Suprapubic skin (tissue), 4 donors: ENCODE data around the gene ZSCAN9. TPM values are rescaled to one million over a fixed set of nuclear protein-coding genes. Genes with fewer than 3 reads are reported as not detected.

ENCODE experiments used
- DNase-seq, 2 donors: peaks; one replicate each; pipeline ENCODE4 v3.0.0-alpha.2; 2019; ENCODE audit warnings: low spot score in 2 of 2
- H3K27ac ChIP-seq: fragments of 200-600 bp; sonication (generic); one replicate; pipeline ENCODE4 v1.5.1; 2019
- H3K27me3 ChIP-seq: fragments of 200-600 bp; sonication (generic); one replicate; pipeline ENCODE4 v1.5.1; 2019
- H3K36me3 ChIP-seq: fragments of 200-600 bp; sonication (generic); one replicate; pipeline ENCODE4 v1.5.1; 2019
- H3K4me1 ChIP-seq: fragments of 200-600 bp; sonication (generic); one replicate; pipeline ENCODE4 v1.5.1; 2019
- H3K4me3 ChIP-seq: fragments of 200-600 bp; sonication (generic); one replicate; pipeline ENCODE4 v1.5.1; 2019; ENCODE audit warnings: mild to moderate bottlenecking
- H3K9me3 ChIP-seq: fragments of 200-600 bp; sonication (generic); one replicate; pipeline ENCODE4 v1.5.1; 2019
- CTCF ChIP-seq, 2 donors: fragments of 200-600 bp in 1 of 2; fragments of 450-650 bp in 1 of 2; sonication (generic) in 1 of 2; IDR thresholded peaks; one replicate each; pipeline ENCODE4 v1.5.1; 2016 to 2019; ENCODE audit warnings: antibody characterized with exemption in 2 of 2, mild to moderate bottlenecking in 1 of 2, moderate library complexity in 1 of 2
- EP300 ChIP-seq: sonication (generic); formaldehyde crosslinking; IDR thresholded peaks from one replicate; pipeline ENCODE4 v1.6.1; 2017; ENCODE audit warnings: antibody characterized with exemption
- POLR2A ChIP-seq, 2 donors: fragments of 450-650 bp; IDR thresholded peaks; one replicate each; pipeline ENCODE4 v1.6.1; 2017; ENCODE audit warnings: antibody characterized with exemption in 2 of 2, mild to moderate bottlenecking in 2 of 2, moderate library complexity in 2 of 2
- POLR2AphosphoS5 ChIP-seq, 3 donors: sonication (generic); formaldehyde crosslinking; IDR thresholded peaks; one replicate each; pipeline ENCODE4 v1.6.1; 2017; ENCODE audit warnings: antibody characterized with exemption in 3 of 3
- WGBS: methylation state at CpG from one replicate; pipeline ENCODE4 v1.1.5; 2018; 5-methylcytosine and 5-hydroxymethylcytosine counted together
- total RNA-seq, 4 donors: library from RNA; depleted of rRNA; stranded (reverse); fragments of >200 nt; gene quantifications; one replicate each; pipeline ENCODE4 v1.1.0, GENCODE V29; 2016

Gene ZSCAN9
- total RNA-seq, 4 donors from 2014 or later: 3.6 to 12.5 (median 7.6) TPM

DNA sequence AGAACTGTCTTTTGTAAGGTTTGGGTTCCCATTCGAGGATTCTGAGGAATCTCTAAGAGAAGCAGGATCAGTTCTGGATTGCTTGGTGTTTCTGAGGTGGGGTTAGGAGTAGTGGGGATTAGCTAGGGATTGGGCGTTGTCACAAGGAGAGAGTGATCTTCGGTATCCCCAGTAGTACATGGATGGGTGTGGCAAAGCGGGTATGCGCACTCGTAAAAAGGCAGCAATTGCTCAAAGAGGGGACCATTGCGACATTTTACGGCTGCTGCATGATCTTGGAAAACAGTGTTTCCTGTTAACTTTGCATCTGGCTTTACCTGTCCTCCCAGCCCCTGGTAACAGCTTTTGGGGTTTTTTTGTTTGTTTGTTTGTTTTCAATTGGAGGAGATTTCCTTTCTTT, 9.7 kb upstream of the ZSCAN9 start:
- H3K4me3 ChIP-seq: no peak overlapping the region
- H3K9me3 ChIP-seq: no peaks in the 10 kb centered on the region
- H3K27me3 ChIP-seq: peaks cover 59% of the 10 kb centered on the region
- no peaks in the 10 kb centered on the region for H3K36me3 ChIP-seq
- peaks cover 31% of the 10 kb centered on the region for H3K4me1 ChIP-seq
- DNase-seq: no peak
- 59% methylated on average over 8 of the region's 8 CpGs for WGBS
- H3K27ac ChIP-seq: no peak overlapping the region
- TF ChIP-seq POLR2A (IDR thresholded peaks at IDR 0.05): no peak
- TF ChIP-seq EP300: no peak
- no peak for TF ChIP-seq POLR2AphosphoS5 (IDR thresholded peaks at IDR 0.05)
- TF ChIP-seq CTCF (IDR thresholded peaks at IDR 0.05): no peak

- H3K9me3 ChIP-seq: no peaks in the 10 kb centered on the region
- no peak for DNase-seq
- peaks cover 54% of the 10 kb centered on the region for H3K27me3 ChIP-seq
- H3K36me3 ChIP-seq: no peaks in the 10 kb centered on the region
- WGBS: 87% methylated on average over 9 of the region's 12 CpGs
- H3K27ac ChIP-seq: no peak overlapping the region
- peak overlapping the region; percentile 53 for H3K4me3 ChIP-seq
- peaks cover 20% of the 10 kb centered on the region for H3K4me1 ChIP-seq
- TF ChIP-seq EP300: no peak
- no peak for TF ChIP-seq CTCF (IDR thresholded peaks at IDR 0.05)
- TF ChIP-seq POLR2A (IDR thresholded peaks at IDR 0.05): no peak
- no peak for TF ChIP-seq POLR2AphosphoS5 (IDR thresholded peaks at IDR 0.05)
Measured at GRCh38 chr6:28217890-28218289, 7.2 kb upstream of the ZSCAN9 start.

DNA sequence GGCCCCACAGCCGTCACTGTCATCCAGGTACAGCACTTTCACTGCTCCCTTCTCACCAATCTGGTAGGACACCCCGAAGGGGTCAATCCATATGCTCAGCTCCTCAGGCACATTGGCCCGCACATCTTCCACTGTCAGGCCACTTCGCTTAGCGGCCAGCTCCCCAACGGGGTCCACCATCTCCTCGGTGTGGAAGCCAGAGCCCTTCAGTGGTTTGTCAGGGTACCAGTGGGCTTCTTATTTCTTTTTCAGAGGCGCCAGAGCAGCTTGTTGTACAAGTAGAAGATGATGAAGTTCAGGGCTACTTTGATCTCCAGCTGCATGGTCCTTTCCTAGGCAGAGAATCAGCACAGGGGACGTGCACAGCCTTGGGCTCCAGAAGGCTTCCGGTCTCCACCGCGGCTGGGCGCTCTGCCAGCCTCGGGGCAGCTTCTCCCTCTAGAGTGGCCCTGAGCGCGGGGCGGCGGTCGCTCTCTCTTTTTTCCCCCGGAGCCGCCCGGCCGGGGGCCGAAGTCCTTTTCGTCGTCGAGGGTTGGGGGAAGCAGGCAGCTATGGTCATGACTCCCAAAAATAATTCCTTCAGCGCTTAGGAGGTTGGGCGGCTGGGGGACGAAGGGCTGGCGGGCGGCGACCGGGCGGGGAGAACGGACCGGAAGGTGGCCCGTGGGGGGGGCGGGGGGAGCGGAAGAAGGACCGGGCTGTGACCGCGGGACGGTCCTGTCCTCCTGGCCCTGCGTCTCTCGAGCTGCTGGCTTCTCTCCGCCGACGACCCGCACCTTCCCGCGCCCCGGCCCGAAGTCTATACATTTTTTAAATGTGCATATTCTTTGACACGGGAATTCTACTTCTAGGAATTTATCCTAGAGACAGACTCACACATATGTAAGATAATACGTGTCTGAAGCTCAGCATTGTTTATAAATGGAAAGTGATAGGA, 6.5 kb upstream of the ZSCAN9 start:
- no peak overlapping the region for H3K27ac ChIP-seq
- peaks cover 16% of the 10 kb centered on the region for H3K4me1 ChIP-seq
- no peaks in the 10 kb centered on the region for H3K9me3 ChIP-seq
- H3K27me3 ChIP-seq: peaks cover 59% of the 10 kb centered on the region
- peak overlapping the region; percentile 53 for H3K4me3 ChIP-seq
- no peaks in the 10 kb centered on the region for H3K36me3 ChIP-seq
- peak; percentile 73 to 85 for DNase-seq
- no peak for TF ChIP-seq EP300
- no peak for TF ChIP-seq CTCF (IDR thresholded peaks at IDR 0.05)
- TF ChIP-seq POLR2A (IDR thresholded peaks at IDR 0.05): no peak
- no peak for TF ChIP-seq POLR2AphosphoS5 (IDR thresholded peaks at IDR 0.05)
- WGBS: 13% methylated on average over 54 of the region's 56 CpGs

DNA sequence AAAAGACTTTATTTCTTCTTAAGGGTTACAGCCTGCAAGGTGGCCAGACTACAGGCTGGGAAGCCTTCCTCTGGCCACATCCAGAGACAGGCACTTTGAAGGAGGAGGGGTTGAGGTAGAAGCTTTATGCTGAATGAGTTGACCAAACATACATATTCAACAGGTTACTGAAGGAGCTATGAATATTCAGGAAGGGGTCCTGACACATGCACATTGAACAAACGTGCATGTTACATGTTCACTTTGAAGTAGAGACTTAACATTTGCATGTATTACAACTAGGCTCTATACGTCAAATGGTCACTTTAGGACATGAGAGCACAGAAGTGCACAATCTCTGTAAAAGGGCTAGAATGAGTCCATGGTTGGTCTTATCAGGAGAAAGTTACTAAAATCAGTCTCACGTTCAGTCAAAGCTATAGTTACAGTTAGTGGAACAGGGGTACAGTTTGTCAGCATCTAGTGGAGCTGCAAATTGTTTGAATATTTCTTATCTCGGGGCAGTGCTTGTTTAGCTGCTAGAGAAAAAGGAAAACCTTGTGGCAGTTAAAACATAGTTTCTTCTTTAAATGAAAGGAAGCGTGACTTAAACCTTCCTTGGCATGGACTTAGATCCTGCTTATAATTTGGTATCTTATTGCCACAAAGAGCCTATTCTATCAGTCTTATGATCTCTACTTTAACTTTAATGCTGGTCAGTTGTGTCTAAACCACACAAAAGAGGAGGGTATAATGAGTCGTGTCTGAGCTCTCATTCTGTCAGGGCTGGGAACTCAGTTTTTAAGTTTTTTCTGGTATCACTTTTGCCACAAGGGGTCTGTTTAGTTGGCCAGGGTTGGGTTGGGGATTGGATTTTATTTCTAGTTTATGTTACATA, 4.6 kb upstream of the ZSCAN9 start:
- TF ChIP-seq POLR2AphosphoS5 (IDR thresholded peaks at IDR 0.05) (no peak), POLR2A (IDR thresholded peaks at IDR 0.05) (no peak), CTCF (IDR thresholded peaks at IDR 0.05) (no peak), EP300 (no peak)

More for the DNA sequence above, 4.6 kb upstream of the ZSCAN9 start:
- Histone ChIP-seq H3K9me3 (no peaks in the 10 kb centered on the region), H3K27me3 (peaks cover 41% of the 10 kb centered on the region), H3K27ac (no peak overlapping the region), H3K4me3 (no peak overlapping the region), H3K36me3 (no peaks in the 10 kb centered on the region), H3K4me1 (peaks cover 23% of the 10 kb centered on the region)
- 29% methylated on average over 6 of the region's 6 CpGs for WGBS
- no peak for DNase-seq
